ENCODE results near the gene EZR.

- peak in 1 of 2 donors; percentile 5 for TF ChIP-seq CTCF (conservative IDR thresholded peaks at IDR 0.05 in 1 of 2, IDR thresholded peaks at IDR 0.05 in 1 of 2; ENCODE audit: extremely low read depth in 1 of 2, insufficient read depth in 1 of 2, low read depth in 1 of 2, low read length in 2 of 2)
- no peak for TF ChIP-seq EZH2 (IDR thresholded peaks at IDR 0.05; ENCODE audit: borderline replicate concordance, low read length)
Measured at GRCh38 chr6:158752613-158753012, 66.6 kb downstream of the EZR start.
